ENCODE data around the gene ANKRD63. TPM values are rescaled to one million over a fixed set of nuclear protein-coding genes. Genes with fewer than 3 reads are reported as not detected.
A peak's percentile ranks its signal among the peaks of the same experiment; 100 is the strongest.

Gene ANKRD63
- total RNA-seq, 1 donor from 2014 or later = not detected

GRCh38 chr15:40290545-40290917 lies 7.7 kb upstream of the ANKRD63 start:
- no peak overlapping the region for H3K9ac ChIP-seq
- H3K9me3 Mint-ChIP-seq = no peaks in the 10 kb centered on the region
- peak overlapping the region; percentile 79 for H3K4me3 Mint-ChIP-seq
- peaks cover 31% of the 10 kb centered on the region for H3K4me1 ChIP-seq
- no peaks in the 10 kb centered on the region for H3K79me2 ChIP-seq (ENCODE audit: low read depth)
- no peaks in the 10 kb centered on the region for H3K36me3 Mint-ChIP-seq
- H3K27ac Mint-ChIP-seq = peak overlapping the region; percentile 72
- H3K27ac ChIP-seq = no peak overlapping the region
- no peaks in the 10 kb centered on the region for H3K9me3 ChIP-seq (ENCODE audit: low read depth)
- no peak overlapping the region for H3K4me3 ChIP-seq
- H3F3A ChIP-seq (ENCODE audit: low read depth) = peaks cover 12% of the 10 kb centered on the region
- H3K4me1 Mint-ChIP-seq = peaks cover 61% of the 10 kb centered on the region
- no peaks in the 10 kb centered on the region for H3K36me3 ChIP-seq
- TF ChIP-seq EZH2 (IDR thresholded peaks at IDR 0.05) (no peak), EZH2phosphoT487 (IDR thresholded peaks at IDR 0.05) (no peak)
- TF ChIP-seq, protein P1, sequence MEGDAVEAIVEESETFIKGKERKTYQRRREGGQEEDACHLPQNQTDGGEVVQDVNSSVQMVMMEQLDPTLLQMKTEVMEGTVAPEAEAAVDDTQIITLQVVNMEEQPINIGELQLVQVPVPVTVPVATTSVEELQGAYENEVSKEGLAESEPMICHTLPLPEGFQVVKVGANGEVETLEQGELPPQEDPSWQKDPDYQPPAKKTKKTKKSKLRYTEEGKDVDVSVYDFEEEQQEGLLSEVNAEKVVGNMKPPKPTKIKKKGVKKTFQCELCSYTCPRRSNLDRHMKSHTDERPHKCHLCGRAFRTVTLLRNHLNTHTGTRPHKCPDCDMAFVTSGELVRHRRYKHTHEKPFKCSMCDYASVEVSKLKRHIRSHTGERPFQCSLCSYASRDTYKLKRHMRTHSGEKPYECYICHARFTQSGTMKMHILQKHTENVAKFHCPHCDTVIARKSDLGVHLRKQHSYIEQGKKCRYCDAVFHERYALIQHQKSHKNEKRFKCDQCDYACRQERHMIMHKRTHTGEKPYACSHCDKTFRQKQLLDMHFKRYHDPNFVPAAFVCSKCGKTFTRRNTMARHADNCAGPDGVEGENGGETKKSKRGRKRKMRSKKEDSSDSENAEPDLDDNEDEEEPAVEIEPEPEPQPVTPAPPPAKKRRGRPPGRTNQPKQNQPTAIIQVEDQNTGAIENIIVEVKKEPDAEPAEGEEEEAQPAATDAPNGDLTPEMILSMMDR (IDR thresholded peaks at IDR 0.05) = no peak
- peaks cover 84% of the 10 kb centered on the region for H3K27me3 ChIP-seq
- peaks cover 22% of the 10 kb centered on the region for H3K27me3 Mint-ChIP-seq (ENCODE audit: insufficient read depth, low read depth)
- H2AFZ ChIP-seq (replicated peaks) = peak overlapping the region; percentile 79
- H4K20me1 ChIP-seq (ENCODE audit: low read depth) = no peaks in the 10 kb centered on the region
- H3K4me2 ChIP-seq = peak overlapping the region; percentile 83
- no peak for DNase-seq (ENCODE audit: low spot score)

GRCh38 chr15:40289140-40289775 lies 6.4 kb upstream of the ANKRD63 start:
- no peaks in the 10 kb centered on the region for H3K9me3 ChIP-seq (ENCODE audit: low read depth)
- DNase-seq (ENCODE audit: low spot score) = no peak
- Mint-ChIP-seq H3K4me3 (peak overlapping the region; percentile 69), H3K27ac (peak overlapping the region; percentile 59), H3K27me3 (ENCODE audit: insufficient read depth, low read depth) (peaks cover 25% of the 10 kb centered on the region), H3K9me3 (no peaks in the 10 kb centered on the region), H3K4me1 (peaks cover 58% of the 10 kb centered on the region), H3K36me3 (no peaks in the 10 kb centered on the region)
- H3K4me3 ChIP-seq = no peak overlapping the region
- H3K27ac ChIP-seq = no peak overlapping the region
- H4K20me1 ChIP-seq (ENCODE audit: low read depth) = peaks cover 5% of the 10 kb centered on the region
- peaks cover 96% of the 10 kb centered on the region for H3K27me3 ChIP-seq
- H2AFZ ChIP-seq (replicated peaks) = no peak overlapping the region
- no peak overlapping the region for H3K9ac ChIP-seq
- no peaks in the 10 kb centered on the region for H3K79me2 ChIP-seq (ENCODE audit: low read depth)
- peaks cover 38% of the 10 kb centered on the region for H3K4me1 ChIP-seq
- no peak for TF ChIP-seq EZH2phosphoT487 (IDR thresholded peaks at IDR 0.05)
- TF ChIP-seq, protein P1 (IDR thresholded peaks at IDR 0.05) = no peak
- TF ChIP-seq EZH2 (IDR thresholded peaks at IDR 0.05) = no peak
- peaks cover 14% of the 10 kb centered on the region for H3F3A ChIP-seq (ENCODE audit: low read depth)
- H3K4me2 ChIP-seq = no peak overlapping the region
- H3K36me3 ChIP-seq = no peaks in the 10 kb centered on the region

GRCh38 chr15:40287968-40288367 lies 5.1 kb upstream of the ANKRD63 start:
- Histone ChIP-seq H3K27ac (no peak overlapping the region), H3K9me3 (ENCODE audit: low read depth) (no peaks in the 10 kb centered on the region), H3K4me2 (no peak overlapping the region), H3F3A (ENCODE audit: low read depth) (peaks cover 21% of the 10 kb centered on the region), H3K79me2 (ENCODE audit: low read depth) (no peaks in the 10 kb centered on the region), H3K27me3 (peaks cover 100% of the 10 kb centered on the region), H3K9ac (no peak overlapping the region), H3K4me3 (no peak overlapping the region), H4K20me1 (ENCODE audit: low read depth) (peaks cover 9% of the 10 kb centered on the region), H3K36me3 (no peaks in the 10 kb centered on the region), H2AFZ (replicated peaks) (no peak overlapping the region), H3K4me1 (peaks cover 28% of the 10 kb centered on the region)
- no peak overlapping the region for H3K27ac Mint-ChIP-seq
- no peak for DNase-seq (ENCODE audit: low spot score)
- H3K9me3 Mint-ChIP-seq = no peaks in the 10 kb centered on the region
- H3K4me3 Mint-ChIP-seq = no peak overlapping the region
- H3K27me3 Mint-ChIP-seq (ENCODE audit: insufficient read depth, low read depth) = peaks cover 35% of the 10 kb centered on the region
- H3K4me1 Mint-ChIP-seq = peaks cover 53% of the 10 kb centered on the region
- TF ChIP-seq EZH2phosphoT487 (IDR thresholded peaks at IDR 0.05) (no peak), EZH2 (IDR thresholded peaks at IDR 0.05) (no peak)
- TF ChIP-seq, protein P1 (IDR thresholded peaks at IDR 0.05) = no peak
- no peaks in the 10 kb centered on the region for H3K36me3 Mint-ChIP-seq
